ENCODE data around the gene FBLN5. TPM values are rescaled to one million over a fixed set of nuclear protein-coding genes. Genes with fewer than 3 reads are reported as not detected.
"Not testable (repeated sequence)": the region's sequence is repeated elsewhere in the genome, so short reads cannot be mapped to it uniquely, and the experiment has no call there.

Gene FBLN5
- total RNA-seq, 1 donor from 2014 or later: 61.7 TPM

- intact Hi-C loops (cut with micrococcal nuclease): no loop called here
- no peak for DNase-seq
- ATAC-seq: peak; percentile 48
Observed at GRCh38 chr14:91918186-91918883, 29.2 kb downstream of the FBLN5 start.

GRCh38 chr14:91912035-91912434, 35.5 kb downstream of the FBLN5 start:
- ATAC-seq (no peak), DNase-seq (no peak)
- intact Hi-C loops (cut with micrococcal nuclease): no loop called here

- intact Hi-C loops (cut with micrococcal nuclease): no loop called here
- ATAC-seq (peak; percentile 73), DNase-seq (no peak)
Observed at GRCh38 chr14:91911474-91912032, 35.9 kb downstream of the FBLN5 start.

- intact Hi-C loops (cut with micrococcal nuclease): no loop called here
- no peak for ATAC-seq
- no peak for DNase-seq
Observed at GRCh38 chr14:91910196-91910595, 37.3 kb downstream of the FBLN5 start.

- ATAC-seq (no peak), DNase-seq (no peak)
- intact Hi-C loops (cut with micrococcal nuclease): no loop called here
Observed at GRCh38 chr14:91906374-91906773, 41.1 kb downstream of the FBLN5 start.

GRCh38 chr14:91904956-91905645, 42.4 kb downstream of the FBLN5 start:
- intact Hi-C loops (cut with micrococcal nuclease): no loop called here
- DNase-seq (no peak), ATAC-seq (no peak)

GRCh38 chr14:91904483-91904882, 43.0 kb downstream of the FBLN5 start:
- intact Hi-C loops (cut with micrococcal nuclease): no loop called here
- no peak for ATAC-seq
- no peak for DNase-seq

GRCh38 chr14:91903070-91903469, 44.4 kb downstream of the FBLN5 start:
- ATAC-seq (peak; percentile 66), DNase-seq (no peak)
- intact Hi-C loops (cut with micrococcal nuclease): no loop called here

GRCh38 chr14:91902336-91902735, 45.2 kb downstream of the FBLN5 start:
- DNase-seq: no peak
- intact Hi-C loops (cut with micrococcal nuclease): no loop called here
- no peak for ATAC-seq

- intact Hi-C loops (cut with micrococcal nuclease): no loop called here
- DNase-seq: peak; percentile 69
- peak; percentile 75 for ATAC-seq
Observed at GRCh38 chr14:91901449-91902226, 45.9 kb downstream of the FBLN5 start.

GRCh38 chr14:91899806-91900205, 47.7 kb downstream of the FBLN5 start:
- ATAC-seq (no peak), DNase-seq (no peak)
- intact Hi-C loops (cut with micrococcal nuclease): no loop called here

GRCh38 chr14:91899213-91899612, 48.3 kb downstream of the FBLN5 start:
- intact Hi-C loops (cut with micrococcal nuclease): no loop called here
- ATAC-seq: no peak
- no peak for DNase-seq

- no peak for ATAC-seq
- intact Hi-C loops (cut with micrococcal nuclease): no loop called here
- DNase-seq: no peak
Observed at GRCh38 chr14:91898372-91898771, 49.1 kb downstream of the FBLN5 start.

GRCh38 chr14:91897716-91898115, 49.8 kb downstream of the FBLN5 start:
- DNase-seq; intact Hi-C loops (cut with micrococcal nuclease); ATAC-seq: not testable (repeated sequence)

GRCh38 chr14:91897106-91897701, 50.3 kb downstream of the FBLN5 start:
- intact Hi-C loops (cut with micrococcal nuclease): no loop called here
- DNase-seq: peak; percentile 71
- ATAC-seq: peak; percentile 66

GRCh38 chr14:91896419-91896818, 51.1 kb downstream of the FBLN5 start:
- intact Hi-C loops (cut with micrococcal nuclease): no loop called here
- no peak for DNase-seq
- ATAC-seq: no peak

- intact Hi-C loops (cut with micrococcal nuclease): no loop called here
Observed at GRCh38 chr14:91893669-91894068, 53.8 kb downstream of the FBLN5 start.

GRCh38 chr14:91893007-91893406, 54.5 kb downstream of the FBLN5 start:
- ATAC-seq (no peak), DNase-seq (no peak)
- intact Hi-C loops (cut with micrococcal nuclease): no loop called here

More at GRCh38 chr14:91893669-91894068, 53.8 kb downstream of the FBLN5 start:
- ATAC-seq (no peak), DNase-seq (no peak)

GRCh38 chr14:91891721-91892220, 55.7 kb downstream of the FBLN5 start:
- DNase-seq (no peak), ATAC-seq (peak; percentile 31)
- intact Hi-C loops (cut with micrococcal nuclease): no loop called here

Measured in left ventricle myocardium superior (tissue), 1 donor.